ENCODE results near the gene TCFL5.

DNA sequence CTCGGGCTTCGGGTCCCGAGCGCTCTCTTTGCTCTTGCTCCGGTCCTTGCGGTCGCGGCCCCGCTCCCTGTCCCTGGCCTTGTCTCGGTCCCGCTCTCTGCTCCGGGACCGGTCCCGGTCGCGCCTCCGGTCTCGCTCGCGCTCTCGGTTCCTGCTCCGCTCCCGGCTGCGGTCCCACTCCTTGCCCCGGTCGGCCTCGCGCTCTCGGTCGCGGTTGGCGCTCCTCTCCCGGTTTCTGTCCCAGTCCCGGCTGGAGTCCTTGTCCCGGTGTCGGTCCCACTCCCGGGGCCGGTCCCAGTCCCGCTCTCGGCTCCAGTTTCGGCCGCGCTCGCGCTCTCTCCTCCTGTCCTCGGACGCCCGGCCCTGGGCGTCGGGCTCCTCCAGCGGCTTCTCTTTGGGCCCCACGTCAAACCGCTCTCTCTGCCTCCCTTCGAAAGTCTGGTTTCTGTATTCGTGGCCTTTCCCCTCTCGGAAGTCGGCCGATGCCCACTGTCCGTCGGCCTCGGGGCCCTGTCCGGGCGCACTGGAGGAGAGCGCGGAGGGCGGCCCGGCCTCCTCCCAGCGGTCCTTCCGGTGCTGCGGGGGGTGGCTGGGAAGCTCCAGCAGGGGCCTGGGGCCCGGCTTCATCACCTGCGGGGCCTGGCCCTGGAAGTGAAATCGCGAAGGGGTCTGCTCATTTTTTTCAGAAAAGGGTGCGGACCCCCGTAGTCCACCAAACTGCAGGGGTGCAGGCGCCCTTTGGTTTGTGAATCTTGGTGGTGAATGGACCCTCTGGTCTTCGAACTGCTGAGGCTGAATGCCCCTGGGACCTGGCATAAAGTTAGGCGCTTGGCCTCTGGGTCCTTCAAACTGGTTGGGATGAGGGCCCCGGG lies 17.9 kb upstream of the TCFL5 start:
- TF ChIP-seq, protein P1, sequence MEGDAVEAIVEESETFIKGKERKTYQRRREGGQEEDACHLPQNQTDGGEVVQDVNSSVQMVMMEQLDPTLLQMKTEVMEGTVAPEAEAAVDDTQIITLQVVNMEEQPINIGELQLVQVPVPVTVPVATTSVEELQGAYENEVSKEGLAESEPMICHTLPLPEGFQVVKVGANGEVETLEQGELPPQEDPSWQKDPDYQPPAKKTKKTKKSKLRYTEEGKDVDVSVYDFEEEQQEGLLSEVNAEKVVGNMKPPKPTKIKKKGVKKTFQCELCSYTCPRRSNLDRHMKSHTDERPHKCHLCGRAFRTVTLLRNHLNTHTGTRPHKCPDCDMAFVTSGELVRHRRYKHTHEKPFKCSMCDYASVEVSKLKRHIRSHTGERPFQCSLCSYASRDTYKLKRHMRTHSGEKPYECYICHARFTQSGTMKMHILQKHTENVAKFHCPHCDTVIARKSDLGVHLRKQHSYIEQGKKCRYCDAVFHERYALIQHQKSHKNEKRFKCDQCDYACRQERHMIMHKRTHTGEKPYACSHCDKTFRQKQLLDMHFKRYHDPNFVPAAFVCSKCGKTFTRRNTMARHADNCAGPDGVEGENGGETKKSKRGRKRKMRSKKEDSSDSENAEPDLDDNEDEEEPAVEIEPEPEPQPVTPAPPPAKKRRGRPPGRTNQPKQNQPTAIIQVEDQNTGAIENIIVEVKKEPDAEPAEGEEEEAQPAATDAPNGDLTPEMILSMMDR (IDR thresholded peaks at IDR 0.05; ENCODE audit: low read length), result no peak
- TF ChIP-seq EZH2 (IDR thresholded peaks at IDR 0.05; ENCODE audit: borderline replicate concordance, low read length), result no peak

Measured in OCI-LY1 (cell line).